Measurements from ENCODE around the gene DTNBP1.

DTNBP1 gene

DNA sequence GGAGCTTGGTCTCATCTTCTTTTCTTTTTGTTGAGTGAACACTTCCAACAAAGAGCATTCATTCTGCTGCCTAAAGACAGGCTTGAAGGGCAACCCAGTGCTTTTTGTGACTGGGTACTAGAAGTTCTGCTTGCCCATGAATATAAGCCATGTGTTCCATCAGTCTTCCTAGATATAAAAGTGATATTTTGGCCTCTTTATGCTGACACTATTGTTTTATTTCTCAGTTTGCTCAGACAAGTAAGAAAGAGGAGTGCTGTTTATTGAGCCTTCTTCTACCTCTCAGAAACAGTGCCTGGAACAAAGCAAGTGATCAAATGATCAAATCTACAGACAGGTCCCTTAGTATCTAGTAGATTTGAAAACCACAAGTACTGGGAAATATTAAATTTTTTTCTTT is 2.4 kb upstream of the DTNBP1 start:
- TF ChIP-seq SUZ12 (IDR thresholded peaks at IDR 0.05; ENCODE audit: extremely low read depth, insufficient read depth, insufficient read length) (no peak), ZNF274 (IDR thresholded peaks at IDR 0.05; ENCODE audit: low read depth, low read length) (no peak), YY1 (IDR thresholded peaks at IDR 0.05; ENCODE audit: insufficient read depth, insufficient read length) (no peak)
- Histone ChIP-seq H3K9me3 (ENCODE audit: insufficient read depth, low read length) (no peaks in the 10 kb centered on the region), H3K4me1 (ENCODE audit: insufficient read depth, insufficient read length) (no peaks in the 10 kb centered on the region), H3K9ac (ENCODE audit: insufficient read length, low read depth) (no peak overlapping the region), H3K36me3 (ENCODE audit: insufficient read depth, insufficient read length, low read length) (no peaks in the 10 kb centered on the region), H3K27me3 (ENCODE audit: insufficient read depth, insufficient read length) (peaks cover 13% of the 10 kb centered on the region), H3K4me3 (ENCODE audit: insufficient read length, low read depth) (no peak overlapping the region)
- no peak for DNase-seq (ENCODE audit: low read depth, low spot score)

- no peak for DNase-seq (ENCODE audit: low read depth, low spot score)
- no peaks in the 10 kb centered on the region for H3K36me3 ChIP-seq (ENCODE audit: insufficient read depth, insufficient read length, low read length)
- no peak overlapping the region for H3K9ac ChIP-seq (ENCODE audit: insufficient read length, low read depth)
- TF ChIP-seq YY1 (IDR thresholded peaks at IDR 0.05; ENCODE audit: insufficient read depth, insufficient read length) (no peak), SUZ12 (IDR thresholded peaks at IDR 0.05; ENCODE audit: extremely low read depth, insufficient read depth, insufficient read length) (no peak), ZNF274 (IDR thresholded peaks at IDR 0.05; ENCODE audit: low read depth, low read length) (no peak)
- no peak overlapping the region for H3K4me3 ChIP-seq (ENCODE audit: insufficient read length, low read depth)
- H3K4me1 ChIP-seq (ENCODE audit: insufficient read depth, insufficient read length), result no peaks in the 10 kb centered on the region
- no peaks in the 10 kb centered on the region for H3K9me3 ChIP-seq (ENCODE audit: insufficient read depth, low read length)
- peaks cover 13% of the 10 kb centered on the region for H3K27me3 ChIP-seq (ENCODE audit: insufficient read depth, insufficient read length)
Observed at GRCh38 chr6:15663130-15663871, 473 bp upstream of the DTNBP1 start.

GRCh38 chr6:15661853-15662325 is 939 bp downstream of the DTNBP1 start:
- Histone ChIP-seq H3K9me3 (ENCODE audit: insufficient read depth, low read length) (no peaks in the 10 kb centered on the region), H3K36me3 (ENCODE audit: insufficient read depth, insufficient read length, low read length) (no peaks in the 10 kb centered on the region), H3K4me3 (ENCODE audit: insufficient read length, low read depth) (peak overlapping the region; percentile 75), H3K9ac (ENCODE audit: insufficient read length, low read depth) (peak overlapping the region; percentile 85), H3K27me3 (ENCODE audit: insufficient read depth, insufficient read length) (peaks cover 13% of the 10 kb centered on the region), H3K4me1 (ENCODE audit: insufficient read depth, insufficient read length) (no peaks in the 10 kb centered on the region)
- no peak for DNase-seq (ENCODE audit: low read depth, low spot score)
- TF ChIP-seq SUZ12 (IDR thresholded peaks at IDR 0.05; ENCODE audit: extremely low read depth, insufficient read depth, insufficient read length), result no peak
- no peak for TF ChIP-seq YY1 (IDR thresholded peaks at IDR 0.05; ENCODE audit: insufficient read depth, insufficient read length)
- TF ChIP-seq ZNF274 (IDR thresholded peaks at IDR 0.05; ENCODE audit: low read depth, low read length), result no peak

DNA sequence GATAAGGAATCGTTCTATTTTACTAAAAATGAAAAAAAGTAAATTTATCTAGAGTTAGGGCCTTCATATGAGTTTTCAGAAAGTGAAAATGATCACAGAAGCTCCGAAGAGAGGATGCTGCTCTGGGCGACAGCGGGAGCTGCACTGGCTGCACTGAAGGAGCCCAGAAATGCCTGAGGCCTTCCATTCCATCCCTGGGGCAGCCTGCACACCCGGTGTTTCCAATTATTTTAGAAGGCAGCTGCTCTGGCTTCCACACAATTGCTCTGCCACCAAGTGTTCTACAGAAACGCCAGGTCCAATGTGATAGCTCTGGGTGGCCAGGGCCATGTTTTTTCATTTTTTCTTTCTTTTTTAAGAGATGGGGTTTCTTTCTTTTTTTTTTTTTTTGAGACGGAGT is 3.6 kb downstream of the DTNBP1 start:
- no peak overlapping the region for H3K4me3 ChIP-seq (ENCODE audit: insufficient read length, low read depth)
- H3K4me1 ChIP-seq (ENCODE audit: insufficient read depth, insufficient read length), result no peaks in the 10 kb centered on the region
- H3K27me3 ChIP-seq (ENCODE audit: insufficient read depth, insufficient read length), result peaks cover 12% of the 10 kb centered on the region
- H3K9ac ChIP-seq (ENCODE audit: insufficient read length, low read depth), result no peak overlapping the region
- H3K36me3 ChIP-seq (ENCODE audit: insufficient read depth, insufficient read length, low read length), result no peaks in the 10 kb centered on the region
- TF ChIP-seq YY1 (IDR thresholded peaks at IDR 0.05; ENCODE audit: insufficient read depth, insufficient read length), result no peak
- no peak for TF ChIP-seq SUZ12 (IDR thresholded peaks at IDR 0.05; ENCODE audit: extremely low read depth, insufficient read depth, insufficient read length)
- TF ChIP-seq ZNF274 (IDR thresholded peaks at IDR 0.05; ENCODE audit: low read depth, low read length), result no peak
- no peaks in the 10 kb centered on the region for H3K9me3 ChIP-seq (ENCODE audit: insufficient read depth, low read length)
- no peak for DNase-seq (ENCODE audit: low read depth, low spot score)

DNA sequence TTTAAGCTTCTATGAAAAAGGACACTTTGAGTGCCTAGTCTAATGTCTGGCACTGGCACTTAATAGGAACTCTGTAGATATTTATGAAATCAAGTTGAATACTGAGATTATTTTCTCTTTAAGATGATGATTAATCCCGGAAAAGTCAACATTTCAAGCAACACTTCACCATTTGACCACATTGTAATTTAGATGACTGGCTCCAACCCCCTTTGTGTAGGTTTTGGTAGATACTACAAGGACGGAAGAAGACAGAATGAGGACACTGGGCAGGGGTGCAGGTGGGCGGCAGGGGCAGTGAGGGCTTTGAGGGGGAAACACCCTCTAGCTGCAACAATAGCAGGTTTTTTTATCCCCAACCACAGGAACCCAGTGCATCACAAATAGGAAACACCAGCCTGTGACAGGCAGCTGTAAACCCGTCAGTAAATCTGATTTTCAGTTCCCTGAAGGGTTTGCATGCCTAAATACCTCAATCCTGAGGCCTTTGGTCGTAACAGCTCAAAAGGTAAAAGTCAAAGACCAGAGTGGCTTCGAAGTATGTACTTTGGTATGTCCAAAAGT is 4.6 kb downstream of the DTNBP1 start:
- no peaks in the 10 kb centered on the region for H3K36me3 ChIP-seq (ENCODE audit: insufficient read depth, insufficient read length, low read length)
- H3K4me1 ChIP-seq (ENCODE audit: insufficient read depth, insufficient read length), result no peaks in the 10 kb centered on the region
- no peak overlapping the region for H3K9ac ChIP-seq (ENCODE audit: insufficient read length, low read depth)
- no peaks in the 10 kb centered on the region for H3K9me3 ChIP-seq (ENCODE audit: insufficient read depth, low read length)
- H3K27me3 ChIP-seq (ENCODE audit: insufficient read depth, insufficient read length), result peaks cover 3% of the 10 kb centered on the region
- TF ChIP-seq SUZ12 (IDR thresholded peaks at IDR 0.05; ENCODE audit: extremely low read depth, insufficient read depth, insufficient read length) (no peak), YY1 (IDR thresholded peaks at IDR 0.05; ENCODE audit: insufficient read depth, insufficient read length) (no peak), ZNF274 (IDR thresholded peaks at IDR 0.05; ENCODE audit: low read depth, low read length) (no peak)
- no peak for DNase-seq (ENCODE audit: low read depth, low spot score)
- H3K4me3 ChIP-seq (ENCODE audit: insufficient read length, low read depth), result no peak overlapping the region

DNA sequence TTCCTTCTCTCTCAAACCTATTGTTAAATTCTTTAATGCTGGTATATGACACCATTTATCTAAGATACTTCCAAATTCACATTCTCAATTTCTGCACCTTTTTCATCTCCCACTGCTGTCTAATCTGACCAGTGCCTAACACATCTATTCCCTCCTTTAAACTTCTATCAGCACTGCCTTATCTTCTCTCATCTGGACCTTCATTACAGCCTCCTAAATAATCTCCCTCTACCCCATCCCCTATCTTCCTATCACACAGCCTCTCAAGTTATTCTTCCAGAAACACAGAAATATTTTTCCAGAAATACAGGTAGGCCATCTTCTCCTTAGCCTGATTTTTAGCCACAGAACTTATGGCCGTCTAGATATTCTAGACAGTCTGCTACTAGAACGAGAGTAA is 5.5 kb downstream of the DTNBP1 start:
- TF ChIP-seq YY1 (IDR thresholded peaks at IDR 0.05; ENCODE audit: insufficient read depth, insufficient read length) (no peak), ZNF274 (IDR thresholded peaks at IDR 0.05; ENCODE audit: low read depth, low read length) (no peak), SUZ12 (IDR thresholded peaks at IDR 0.05; ENCODE audit: extremely low read depth, insufficient read depth, insufficient read length) (no peak)
- no peaks in the 10 kb centered on the region for H3K4me1 ChIP-seq (ENCODE audit: insufficient read depth, insufficient read length)
- no peak overlapping the region for H3K9ac ChIP-seq (ENCODE audit: insufficient read length, low read depth)
- no peaks in the 10 kb centered on the region for H3K9me3 ChIP-seq (ENCODE audit: insufficient read depth, low read length)
- H3K4me3 ChIP-seq (ENCODE audit: insufficient read length, low read depth), result no peak overlapping the region
- no peak for DNase-seq (ENCODE audit: low read depth, low spot score)
- H3K36me3 ChIP-seq (ENCODE audit: insufficient read depth, insufficient read length, low read length), result no peaks in the 10 kb centered on the region
- H3K27me3 ChIP-seq (ENCODE audit: insufficient read depth, insufficient read length), result no peaks in the 10 kb centered on the region

DNA sequence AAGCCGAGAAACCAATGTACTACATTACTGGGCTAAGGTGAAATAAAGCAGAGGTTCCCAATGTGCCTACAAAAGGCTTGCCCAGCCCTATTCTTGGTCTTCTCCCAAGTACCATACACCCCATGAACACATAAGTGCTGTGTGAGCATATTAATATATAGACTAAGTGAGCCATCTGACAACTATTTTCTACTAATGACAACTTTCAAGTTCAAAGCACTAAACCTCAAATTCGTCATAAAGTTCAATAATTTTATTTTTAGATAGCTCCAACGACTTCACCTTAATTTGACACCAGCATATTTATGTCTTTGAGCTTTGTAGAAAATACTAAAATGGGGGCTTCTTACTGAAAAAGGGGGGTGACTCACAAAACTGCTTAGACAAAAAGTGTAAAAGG is 6.7 kb downstream of the DTNBP1 start:
- DNase-seq (ENCODE audit: low read depth, low spot score), result no peak
- H3K4me3 ChIP-seq (ENCODE audit: insufficient read length, low read depth), result no peak overlapping the region
- H3K36me3 ChIP-seq (ENCODE audit: insufficient read depth, insufficient read length, low read length), result no peaks in the 10 kb centered on the region
- TF ChIP-seq YY1 (IDR thresholded peaks at IDR 0.05; ENCODE audit: insufficient read depth, insufficient read length), result no peak
- no peak for TF ChIP-seq ZNF274 (IDR thresholded peaks at IDR 0.05; ENCODE audit: low read depth, low read length)
- H3K9me3 ChIP-seq (ENCODE audit: insufficient read depth, low read length), result no peaks in the 10 kb centered on the region
- no peak overlapping the region for H3K9ac ChIP-seq (ENCODE audit: insufficient read length, low read depth)
- H3K27me3 ChIP-seq (ENCODE audit: insufficient read depth, insufficient read length), result no peaks in the 10 kb centered on the region
- no peaks in the 10 kb centered on the region for H3K4me1 ChIP-seq (ENCODE audit: insufficient read depth, insufficient read length)

Data from NT2/D1 (cell line).